DMS 273 treated with DMSO at 0.1 percent for 48 hours (cell line): Measurements from ENCODE around the gene HDAC1.
"Not testable (repeated sequence)": the region's sequence is repeated elsewhere in the genome, so short reads cannot be mapped to it uniquely, and the experiment has no call there.

ENCODE experiments used
- DNase-seq: peaks from one replicate; lab custom pipeline; 2025; lab: John Stamatoyannopoulos, UW

The HDAC1 gene

GRCh38 chr1:32274646-32275340 is 17.1 kb upstream of the HDAC1 start:
- no peak for DNase-seq

DNA sequence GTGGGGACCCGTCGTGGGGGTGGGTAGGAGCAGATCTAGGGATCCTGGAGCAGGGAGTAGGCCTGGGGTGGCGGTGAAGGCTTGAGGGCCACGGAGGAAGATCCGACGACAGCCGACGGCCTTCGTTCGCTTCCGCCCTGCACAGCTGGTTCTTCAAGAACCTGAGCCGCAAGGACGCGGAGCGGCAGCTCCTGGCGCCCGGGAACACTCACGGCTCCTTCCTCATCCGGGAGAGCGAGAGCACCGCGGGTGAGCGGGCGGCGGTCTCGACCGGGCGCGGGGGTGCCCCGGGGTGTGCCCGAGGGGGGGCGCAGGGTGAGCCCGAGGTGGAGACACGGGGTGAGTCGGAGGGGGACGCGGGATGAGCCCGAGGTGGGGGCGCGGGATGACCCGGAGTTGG is 16.5 kb upstream of the HDAC1 start:
- no peak for DNase-seq

DNA sequence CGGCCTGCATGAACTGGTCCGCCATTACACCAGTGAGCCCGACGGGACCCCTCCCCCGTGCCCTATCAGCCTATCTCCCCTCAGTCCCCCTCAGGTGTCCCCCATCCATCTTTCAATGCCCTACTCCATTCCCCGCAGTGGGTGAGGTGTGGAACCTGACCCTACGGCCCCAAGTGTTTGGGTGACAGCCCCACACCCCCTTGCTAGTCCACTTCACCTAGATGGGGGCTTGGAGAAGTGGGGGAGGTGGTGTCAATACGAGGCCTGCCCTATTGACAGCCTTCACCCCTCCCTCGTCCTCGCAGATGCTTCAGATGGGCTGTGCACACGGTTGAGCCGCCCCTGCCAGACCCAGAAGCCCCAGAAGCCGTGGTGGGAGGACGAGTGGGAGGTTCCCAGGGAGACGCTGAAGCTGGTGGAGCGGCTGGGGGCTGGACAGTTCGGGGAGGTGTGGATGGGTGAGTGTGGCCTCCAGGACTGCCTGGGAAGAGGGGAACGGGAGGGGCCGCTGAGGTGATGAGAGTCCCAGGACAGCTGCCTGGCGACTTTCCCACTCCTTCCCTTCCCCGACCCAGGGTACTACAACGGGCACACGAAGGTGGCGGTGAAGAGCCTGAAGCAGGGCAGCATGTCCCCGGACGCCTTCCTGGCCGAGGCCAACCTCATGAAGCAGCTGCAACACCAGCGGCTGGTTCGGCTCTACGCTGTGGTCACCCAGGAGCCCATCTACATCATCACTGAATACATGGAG is 15.7 kb upstream of the HDAC1 start:
- no peak for DNase-seq

DNA sequence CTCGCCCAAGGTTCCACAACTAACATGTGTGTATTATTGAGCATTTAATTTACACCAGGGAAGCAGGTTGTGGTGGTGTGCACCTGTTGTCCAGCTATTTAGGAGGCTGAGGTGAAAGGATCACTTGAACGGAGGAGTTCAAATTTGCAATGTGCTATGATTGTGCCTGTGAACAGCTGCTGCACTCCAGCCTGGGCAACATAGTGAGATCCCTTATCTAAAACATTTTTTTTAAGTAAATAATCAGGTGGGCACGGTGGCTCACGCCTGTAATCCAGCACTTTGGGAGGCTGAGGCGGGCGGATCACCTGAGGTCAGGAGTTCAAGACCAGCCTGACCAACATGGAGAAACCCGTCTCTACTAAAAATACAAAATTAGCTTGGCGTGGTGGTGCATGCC is 7.1 kb upstream of the HDAC1 start:
- DNase-seq = not testable (repeated sequence)

- no peak for DNase-seq
These were observed 6.2 kb upstream of the HDAC1 start for GRCh38 chr1:32285658-32286057.

GRCh38 chr1:32286763-32287162 is 5.1 kb upstream of the HDAC1 start:
- DNase-seq = no peak

- no peak for DNase-seq
These were observed 2.6 kb upstream of the HDAC1 start for GRCh38 chr1:32289256-32289655.

- DNase-seq = no peak
These were observed 657 bp upstream of the HDAC1 start for GRCh38 chr1:32291145-32291707.

- not testable (repeated sequence) for DNase-seq
These were observed 6.3 kb downstream of the HDAC1 start for GRCh38 chr1:32298211-32298610.

DNA sequence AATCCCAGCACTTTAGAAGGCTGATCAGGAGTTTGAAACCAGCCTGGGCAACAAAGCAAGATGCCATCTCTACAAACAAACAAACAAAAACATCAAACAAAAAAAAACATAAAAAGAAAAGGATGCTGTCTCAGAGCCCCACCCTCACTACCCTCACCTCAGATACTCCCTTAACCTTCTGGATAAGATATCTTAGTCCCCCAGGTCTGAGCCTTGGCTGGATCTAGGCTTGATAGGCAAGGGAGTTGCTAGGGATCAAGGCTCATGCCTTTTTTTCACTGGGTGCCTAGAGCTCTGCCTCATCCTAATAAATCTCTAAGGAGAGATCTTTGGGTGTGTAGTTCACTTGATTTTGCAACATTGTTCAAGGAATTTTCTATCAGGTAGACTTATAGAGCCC is 7.4 kb downstream of the HDAC1 start:
- DNase-seq = no peak

GRCh38 chr1:32303358-32303757 is 11.5 kb downstream of the HDAC1 start:
- no peak for DNase-seq

- DNase-seq = no peak
These were observed 12.2 kb downstream of the HDAC1 start for GRCh38 chr1:32303997-32304622.

- DNase-seq = no peak
These were observed 13.4 kb downstream of the HDAC1 start for GRCh38 chr1:32305310-32305709.

GRCh38 chr1:32307324-32307723 is 15.4 kb downstream of the HDAC1 start:
- DNase-seq = no peak

DNA sequence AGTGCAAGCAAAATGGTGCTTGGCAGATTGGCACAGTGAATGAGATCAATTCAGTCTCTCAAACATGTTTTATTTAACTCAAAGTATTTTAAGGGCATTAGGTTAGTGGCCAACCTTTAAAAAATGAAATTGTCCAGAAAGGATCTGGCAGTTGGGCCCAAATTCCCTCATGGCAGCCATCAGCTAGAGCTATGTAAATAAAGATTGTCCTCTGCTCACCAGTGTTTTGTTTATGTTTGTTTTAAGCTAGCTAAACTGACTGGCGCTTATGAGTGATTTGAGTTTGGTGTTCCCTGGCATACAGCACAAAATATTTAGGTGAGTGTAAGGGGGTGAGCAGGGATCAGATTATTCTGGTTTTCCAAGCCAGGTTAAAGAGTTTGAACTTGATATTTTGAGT is 18.1 kb downstream of the HDAC1 start:
- DNase-seq = no peak

DNA sequence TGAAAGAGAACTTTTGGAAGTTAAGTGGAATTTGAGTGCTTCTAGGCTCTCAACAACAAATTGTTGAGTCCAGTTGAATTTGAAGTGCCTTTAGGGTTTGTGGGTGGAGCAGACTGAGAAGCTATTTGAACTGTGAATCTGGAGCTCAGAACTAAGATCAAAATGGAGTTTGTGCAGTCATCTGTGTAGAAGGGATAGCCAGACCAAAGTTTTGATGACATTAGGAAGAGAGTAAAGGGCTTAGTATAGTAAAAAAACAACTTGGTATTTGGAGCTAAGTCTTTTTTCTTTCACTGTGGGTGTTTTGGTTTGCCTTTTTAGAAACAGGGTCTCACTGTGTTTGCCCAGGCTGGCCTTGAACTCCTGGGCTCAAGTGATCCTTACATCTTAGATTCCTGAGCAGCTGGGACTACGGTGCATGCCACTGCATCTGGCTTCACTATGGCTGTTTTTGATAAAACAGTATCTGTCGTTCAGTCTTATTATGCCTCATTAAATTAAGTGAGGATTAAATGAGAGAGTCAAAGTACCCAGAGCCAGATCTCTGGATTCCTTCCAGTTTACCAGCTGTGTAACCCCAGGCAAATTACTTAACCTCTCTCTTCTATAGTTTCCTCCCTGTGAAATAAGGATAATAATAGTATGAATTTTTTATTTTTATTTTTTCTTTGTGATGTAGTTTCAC is 20.0 kb downstream of the HDAC1 start:
- no peak for DNase-seq

- DNase-seq = no peak
These were observed 25.0 kb downstream of the HDAC1 start for GRCh38 chr1:32316903-32317277.

DNA sequence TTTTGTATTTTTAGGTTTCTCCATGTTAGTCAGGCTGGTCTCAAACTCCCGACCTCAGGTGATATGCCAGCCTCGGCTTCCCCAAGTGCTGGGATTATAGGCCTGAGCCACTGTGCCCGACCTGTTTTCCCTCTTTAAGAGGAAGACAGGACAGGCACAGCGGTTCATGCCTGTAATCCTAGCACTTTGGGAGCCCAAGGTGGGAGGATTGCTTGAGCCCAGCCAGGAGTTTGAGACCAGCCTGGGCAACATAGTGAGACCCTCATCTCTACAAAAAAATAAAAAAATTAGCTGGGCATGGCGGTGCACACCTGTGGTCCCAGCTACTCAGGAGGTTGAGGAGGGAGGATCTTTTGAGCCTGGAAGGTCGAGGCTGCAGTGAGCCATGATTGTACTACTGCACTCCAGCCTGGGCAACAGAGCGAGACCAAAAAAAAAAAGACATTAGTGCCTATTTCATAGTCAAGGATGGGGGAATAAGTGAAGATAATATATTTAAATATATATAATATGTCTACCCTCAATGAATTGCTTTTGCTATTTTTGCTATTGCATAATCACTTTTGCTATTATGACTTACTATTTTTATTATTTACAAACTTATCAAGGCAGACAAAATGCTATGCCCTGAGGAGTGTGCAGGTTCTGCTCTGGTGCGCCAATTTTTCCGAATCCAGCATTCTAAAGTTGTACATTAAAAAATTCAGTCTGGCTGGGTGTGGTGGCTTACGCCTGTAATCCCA is 26.4 kb downstream of the HDAC1 start:
- no peak for DNase-seq

- DNase-seq = no peak
These were observed 29.9 kb downstream of the HDAC1 start for GRCh38 chr1:32321712-32322291.

GRCh38 chr1:32327204-32327603 is 35.3 kb downstream of the HDAC1 start:
- no peak for DNase-seq

DNA sequence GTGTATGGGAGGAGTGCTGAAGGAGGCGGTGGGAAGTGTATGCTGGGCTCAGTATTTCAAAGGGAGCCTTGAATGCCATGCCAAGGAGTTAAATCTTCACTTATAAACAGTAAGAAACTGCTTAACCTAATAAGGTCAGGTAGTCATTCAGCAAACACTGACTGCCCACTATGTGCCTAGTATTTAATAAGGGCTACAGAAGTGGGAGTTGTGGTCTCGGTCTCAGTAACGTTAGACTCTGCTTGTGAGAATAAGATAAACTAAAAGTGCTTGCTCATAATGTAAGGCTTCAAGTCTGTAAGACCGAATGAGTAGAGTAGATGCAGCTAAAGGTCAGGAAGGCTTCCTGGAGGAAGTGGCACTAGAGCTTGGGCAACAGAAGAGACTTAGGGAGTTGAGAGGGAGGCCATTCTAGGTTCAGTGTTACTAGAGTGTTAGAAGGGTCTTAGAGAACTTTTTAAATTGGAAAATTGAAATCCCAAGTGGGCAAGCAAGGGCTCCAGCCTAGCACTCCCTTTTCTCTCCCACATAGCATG is 38.1 kb downstream of the HDAC1 start:
- no peak for DNase-seq
